GM23338 (cell line): Measurements from ENCODE around the gene THOP1. TPM values are rescaled to one million over a fixed set of nuclear protein-coding genes. Genes with fewer than 3 reads are reported as not detected.

Experiments used
- ATAC-seq: fragments of 200-7000 bp; cut with Tn5 transposase; 3 replicates; pipeline ENCODE4 v1.9.1; 2020
- DNase-seq: peaks from one replicate; pipeline ENCODE4 v3.0.0-alpha.2; 2015; ENCODE audit warnings: low spot score
- H2AFZ ChIP-seq: fragments of 200-600 bp; sonication (generic); 2 replicates; pipeline ENCODE4 v1.8.0; 2016; ENCODE audit warnings: antibody characterized with exemption, mild to moderate bottlenecking, moderate library complexity
- H3F3A ChIP-seq: fragments of 200-600 bp; sonication (generic); replicated peaks from 2 replicates; pipeline ENCODE4 v1.8.0; 2017; ENCODE audit warnings: antibody characterized with exemption, mixed run types, low read depth
- H3K27ac ChIP-seq: fragments of 200-600 bp; sonication (generic); 2 replicates; pipeline ENCODE4 v1.6.1; 2016; ENCODE audit warnings: low read depth
- H3K27me3 ChIP-seq: fragments of 200-600 bp; sonication (generic); 2 replicates; pipeline ENCODE4 v1.8.0; 2016; ENCODE audit warnings: mild to moderate bottlenecking, mixed run types, moderate library complexity; ENCODE audit not compliant: insufficient read depth
- H3K36me3 ChIP-seq: fragments of 200-600 bp; sonication (generic); 2 replicates; pipeline ENCODE4 v1.8.0; 2016; ENCODE audit warnings: mild to moderate bottlenecking; ENCODE audit not compliant: insufficient read depth
- H3K4me1 ChIP-seq: fragments of 200-600 bp; sonication (generic); 2 replicates; pipeline ENCODE4 v1.8.0; 2016; ENCODE audit warnings: mild to moderate bottlenecking, moderate library complexity; ENCODE audit not compliant: insufficient read depth
- H3K4me2 ChIP-seq: fragments of 200-600 bp; sonication (generic); 2 replicates; pipeline ENCODE4 v1.7.1; 2017; ENCODE audit warnings: mixed run types
- H3K4me3 ChIP-seq: fragments of 200-600 bp; sonication (generic); 2 replicates; pipeline ENCODE4 v1.6.1; 2016; ENCODE audit warnings: mixed run types
- H3K79me2 ChIP-seq: fragments of 200-600 bp; sonication (generic); replicated peaks from 2 replicates; pipeline ENCODE4 v1.8.0; 2017; ENCODE audit warnings: mild to moderate bottlenecking; ENCODE audit not compliant: insufficient read depth
- H3K9me2 ChIP-seq: fragments of 200-600 bp; sonication (generic); 2 replicates; pipeline ENCODE4 v1.8.0; 2017; ENCODE audit not compliant: insufficient read depth
- H4K20me1 ChIP-seq: fragments of 200-600 bp; sonication (generic); replicated peaks from 2 replicates; pipeline ENCODE4 v1.8.0; 2017; ENCODE audit warnings: mild to moderate bottlenecking; ENCODE audit not compliant: insufficient read depth
- H3K27ac Mint-ChIP-seq: 2 replicates; pipeline ENCODE4 v1.8.0; 2020; ENCODE audit warnings: inconsistent platforms, mild to moderate bottlenecking, moderate library complexity, mixed read lengths
- H3K27me3 Mint-ChIP-seq: 3 replicates; pipeline ENCODE4 v1.8.0; 2022; ENCODE audit warnings: low read depth, mild to moderate bottlenecking, moderate library complexity, mixed read lengths, inconsistent platforms; ENCODE audit not compliant: insufficient read depth, poor library complexity
- H3K36me3 Mint-ChIP-seq: 3 replicates; pipeline ENCODE4 v1.8.0; 2021; ENCODE audit warnings: low read depth, mild to moderate bottlenecking, inconsistent platforms, moderate library complexity, mixed read lengths
- H3K4me1 Mint-ChIP-seq: 3 replicates; pipeline ENCODE4 v1.8.0; 2020; ENCODE audit warnings: mild to moderate bottlenecking, inconsistent platforms, mixed read lengths
- H3K4me3 Mint-ChIP-seq: 3 replicates; pipeline ENCODE4 v1.8.0; 2021; ENCODE audit warnings: moderate library complexity, mild to moderate bottlenecking, inconsistent platforms, mixed read lengths
- H3K9me3 Mint-ChIP-seq: 3 replicates; pipeline ENCODE4 v1.8.0; 2020; ENCODE audit warnings: moderate library complexity, mild to moderate bottlenecking, inconsistent platforms, mixed read lengths
- CREB1 ChIP-seq: fragments of 250-450 bp; sonication (Bioruptor Pico); IDR thresholded peaks from 2 replicates; pipeline ENCODE4 v1.5.0; 2020; ENCODE audit warnings: low read depth, mild to moderate bottlenecking, moderate library complexity
- EZH2 ChIP-seq: fragments of 200-600 bp; sonication (generic); IDR thresholded peaks from one replicate; pipeline ENCODE4 v1.8.0; 2017; ENCODE audit warnings: antibody characterized with exemption, mild to moderate bottlenecking, low read depth; ENCODE audit not compliant: unreplicated experiment
- EZH2phosphoT487 ChIP-seq: fragments of 200-600 bp; sonication (generic); IDR thresholded peaks from one replicate; pipeline ENCODE4 v1.8.1; 2018; ENCODE audit warnings: antibody characterized with exemption; ENCODE audit not compliant: unreplicated experiment
- JUNB ChIP-seq: IDR thresholded peaks from one replicate; pipeline ENCODE4 v1.6.1; 2016; ENCODE audit warnings: antibody characterized with exemption; ENCODE audit not compliant: unreplicated experiment
- NANOG ChIP-seq: IDR thresholded peaks from 2 replicates; pipeline ENCODE4 v1.6.1; 2016; ENCODE audit warnings: antibody characterized with exemption, borderline replicate concordance
- POLR2AphosphoS5 ChIP-seq: IDR thresholded peaks from 2 replicates; pipeline ENCODE4 v1.6.1; 2016; ENCODE audit warnings: antibody characterized with exemption, low read depth
- STAT1 ChIP-seq: IDR thresholded peaks from one replicate; pipeline ENCODE4 v1.6.1; 2016; ENCODE audit warnings: antibody characterized with exemption; ENCODE audit not compliant: unreplicated experiment
- ZNF114 ChIP-seq: fragments of 250-450 bp; sonication (Bioruptor Pico); IDR thresholded peaks from 2 replicates; pipeline ENCODE4 v1.5.0; 2020; ENCODE audit warnings: mild to moderate bottlenecking, moderate library complexity
- ZNF331 ChIP-seq: fragments of 250-450 bp; sonication (Bioruptor Pico); IDR thresholded peaks from 2 replicates; pipeline ENCODE4 v1.5.0; 2020; ENCODE audit warnings: low read depth, mild to moderate bottlenecking, moderate library complexity
- polyA plus RNA-seq: library from polyadenylated mRNA; unstranded; fragments of >200 nt; fragmentation: Nextera tagmentation; extraction: Ambion mirVana; gene quantifications from 2 replicates; pipeline ENCODE4 v1.2.1, GENCODE V29; 2016
- total RNA-seq: library from RNA; depleted of rRNA; stranded (reverse); fragments of >200 nt; shearing (Covaris generic); gene quantifications from 2 replicates; pipeline ENCODE4 v1.2.3, GENCODE V29; 2014
- TF ChIP-seq, protein P1 (sequence below): IDR thresholded peaks from 2 replicates; pipeline ENCODE4 v1.6.1; 2016; ENCODE audit warnings: antibody characterized with exemption
- TF ChIP-seq, protein P2 (sequence below), 2 experiments: fragments of 200-600 bp in 1 of 2; sonication (generic) in 1 of 2; conservative IDR thresholded peaks; 2 replicates each; pipeline versions ENCODE4 v1.5.1 to v1.6.1; 2016 to 2017; ENCODE audit warnings: antibody characterized with exemption in 2 of 2, low read depth in 2 of 2, mild to moderate bottlenecking in 2 of 2, moderate library complexity in 1 of 2
- TF ChIP-seq, protein P3 (sequence below): IDR thresholded peaks from one replicate; pipeline ENCODE4 v1.6.1; 2018; ENCODE audit warnings: antibody characterized with exemption; ENCODE audit not compliant: unreplicated experiment
- TF ChIP-seq, protein P4 (sequence below): fragments of 250-450 bp; sonication (Bioruptor Pico); IDR thresholded peaks from 2 replicates; pipeline ENCODE4 v1.5.0; 2020; ENCODE audit warnings: mild to moderate bottlenecking, moderate library complexity

The THOP1 gene
- total and polyA plus RNA-seq, 2 experiments from 2014 or later: 110 to 229 TPM

DNA sequence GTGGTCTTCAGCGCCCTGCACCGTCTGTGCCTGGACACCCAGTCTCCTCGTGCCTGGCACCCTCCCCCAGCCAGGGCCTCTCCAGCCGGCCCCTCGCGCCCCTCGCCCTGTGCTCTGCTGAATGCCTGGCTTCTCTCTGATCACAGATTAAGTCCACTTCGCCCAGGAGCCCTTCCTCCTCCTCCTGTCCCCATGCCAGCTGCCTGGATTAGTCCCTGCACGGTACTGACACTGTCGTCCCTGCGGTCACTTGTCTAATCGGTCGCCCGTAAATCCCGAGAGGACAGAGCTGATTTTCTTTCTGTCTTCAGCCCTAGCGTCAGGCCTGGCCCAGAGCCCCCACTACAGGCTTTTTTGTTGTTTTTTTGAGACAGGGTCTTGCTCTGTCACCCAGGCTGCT is 6.6 kb downstream of the THOP1 start:
- no peak overlapping the region for H3K4me2 ChIP-seq
- Mint-ChIP-seq H3K4me3 (no peak overlapping the region), H3K4me1 (peaks cover 17% of the 10 kb centered on the region; the same call in 2 of the 3 replicates), H3K36me3 (peaks cover 69% of the 10 kb centered on the region), H3K27ac (no peak overlapping the region), H3K9me3 (no peaks in the 10 kb centered on the region), H3K27me3 (peaks cover 14% of the 10 kb centered on the region)
- H4K20me1 ChIP-seq: peaks cover 17% of the 10 kb centered on the region; the same call in 1 of the 2 replicates
- no peaks in the 10 kb centered on the region for H3K9me2 ChIP-seq
- peaks cover 37% of the 10 kb centered on the region for H3K79me2 ChIP-seq
- no peak overlapping the region for H2AFZ ChIP-seq
- no peak overlapping the region for H3K4me3 ChIP-seq
- H3K27ac ChIP-seq: no peak overlapping the region
- no peaks in the 10 kb centered on the region for H3F3A ChIP-seq
- TF ChIP-seq, protein P1, sequence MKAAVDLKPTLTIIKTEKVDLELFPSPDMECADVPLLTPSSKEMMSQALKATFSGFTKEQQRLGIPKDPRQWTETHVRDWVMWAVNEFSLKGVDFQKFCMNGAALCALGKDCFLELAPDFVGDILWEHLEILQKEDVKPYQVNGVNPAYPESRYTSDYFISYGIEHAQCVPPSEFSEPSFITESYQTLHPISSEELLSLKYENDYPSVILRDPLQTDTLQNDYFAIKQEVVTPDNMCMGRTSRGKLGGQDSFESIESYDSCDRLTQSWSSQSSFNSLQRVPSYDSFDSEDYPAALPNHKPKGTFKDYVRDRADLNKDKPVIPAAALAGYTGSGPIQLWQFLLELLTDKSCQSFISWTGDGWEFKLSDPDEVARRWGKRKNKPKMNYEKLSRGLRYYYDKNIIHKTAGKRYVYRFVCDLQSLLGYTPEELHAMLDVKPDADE: no peak
- no peak for TF ChIP-seq ZNF331 (CRISPR knock-in tag)
- no peak for TF ChIP-seq NANOG
- TF ChIP-seq, protein P2, sequence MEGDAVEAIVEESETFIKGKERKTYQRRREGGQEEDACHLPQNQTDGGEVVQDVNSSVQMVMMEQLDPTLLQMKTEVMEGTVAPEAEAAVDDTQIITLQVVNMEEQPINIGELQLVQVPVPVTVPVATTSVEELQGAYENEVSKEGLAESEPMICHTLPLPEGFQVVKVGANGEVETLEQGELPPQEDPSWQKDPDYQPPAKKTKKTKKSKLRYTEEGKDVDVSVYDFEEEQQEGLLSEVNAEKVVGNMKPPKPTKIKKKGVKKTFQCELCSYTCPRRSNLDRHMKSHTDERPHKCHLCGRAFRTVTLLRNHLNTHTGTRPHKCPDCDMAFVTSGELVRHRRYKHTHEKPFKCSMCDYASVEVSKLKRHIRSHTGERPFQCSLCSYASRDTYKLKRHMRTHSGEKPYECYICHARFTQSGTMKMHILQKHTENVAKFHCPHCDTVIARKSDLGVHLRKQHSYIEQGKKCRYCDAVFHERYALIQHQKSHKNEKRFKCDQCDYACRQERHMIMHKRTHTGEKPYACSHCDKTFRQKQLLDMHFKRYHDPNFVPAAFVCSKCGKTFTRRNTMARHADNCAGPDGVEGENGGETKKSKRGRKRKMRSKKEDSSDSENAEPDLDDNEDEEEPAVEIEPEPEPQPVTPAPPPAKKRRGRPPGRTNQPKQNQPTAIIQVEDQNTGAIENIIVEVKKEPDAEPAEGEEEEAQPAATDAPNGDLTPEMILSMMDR (conservative IDR thresholded peaks at IDR 0.05; ENCODE audit: low read depth in 2 of 2): no peak
- no peak for TF ChIP-seq EZH2phosphoT487
- TF ChIP-seq ZNF114 (CRISPR knock-in tag): no peak
- no peak for TF ChIP-seq POLR2AphosphoS5
- no peak for TF ChIP-seq CREB1 (CRISPR knock-in tag)
- TF ChIP-seq, protein P3, sequence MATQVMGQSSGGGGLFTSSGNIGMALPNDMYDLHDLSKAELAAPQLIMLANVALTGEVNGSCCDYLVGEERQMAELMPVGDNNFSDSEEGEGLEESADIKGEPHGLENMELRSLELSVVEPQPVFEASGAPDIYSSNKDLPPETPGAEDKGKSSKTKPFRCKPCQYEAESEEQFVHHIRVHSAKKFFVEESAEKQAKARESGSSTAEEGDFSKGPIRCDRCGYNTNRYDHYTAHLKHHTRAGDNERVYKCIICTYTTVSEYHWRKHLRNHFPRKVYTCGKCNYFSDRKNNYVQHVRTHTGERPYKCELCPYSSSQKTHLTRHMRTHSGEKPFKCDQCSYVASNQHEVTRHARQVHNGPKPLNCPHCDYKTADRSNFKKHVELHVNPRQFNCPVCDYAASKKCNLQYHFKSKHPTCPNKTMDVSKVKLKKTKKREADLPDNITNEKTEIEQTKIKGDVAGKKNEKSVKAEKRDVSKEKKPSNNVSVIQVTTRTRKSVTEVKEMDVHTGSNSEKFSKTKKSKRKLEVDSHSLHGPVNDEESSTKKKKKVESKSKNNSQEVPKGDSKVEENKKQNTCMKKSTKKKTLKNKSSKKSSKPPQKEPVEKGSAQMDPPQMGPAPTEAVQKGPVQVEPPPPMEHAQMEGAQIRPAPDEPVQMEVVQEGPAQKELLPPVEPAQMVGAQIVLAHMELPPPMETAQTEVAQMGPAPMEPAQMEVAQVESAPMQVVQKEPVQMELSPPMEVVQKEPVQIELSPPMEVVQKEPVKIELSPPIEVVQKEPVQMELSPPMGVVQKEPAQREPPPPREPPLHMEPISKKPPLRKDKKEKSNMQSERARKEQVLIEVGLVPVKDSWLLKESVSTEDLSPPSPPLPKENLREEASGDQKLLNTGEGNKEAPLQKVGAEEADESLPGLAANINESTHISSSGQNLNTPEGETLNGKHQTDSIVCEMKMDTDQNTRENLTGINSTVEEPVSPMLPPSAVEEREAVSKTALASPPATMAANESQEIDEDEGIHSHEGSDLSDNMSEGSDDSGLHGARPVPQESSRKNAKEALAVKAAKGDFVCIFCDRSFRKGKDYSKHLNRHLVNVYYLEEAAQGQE: no peak
- TF ChIP-seq STAT1: no peak
- TF ChIP-seq, protein P4, sequence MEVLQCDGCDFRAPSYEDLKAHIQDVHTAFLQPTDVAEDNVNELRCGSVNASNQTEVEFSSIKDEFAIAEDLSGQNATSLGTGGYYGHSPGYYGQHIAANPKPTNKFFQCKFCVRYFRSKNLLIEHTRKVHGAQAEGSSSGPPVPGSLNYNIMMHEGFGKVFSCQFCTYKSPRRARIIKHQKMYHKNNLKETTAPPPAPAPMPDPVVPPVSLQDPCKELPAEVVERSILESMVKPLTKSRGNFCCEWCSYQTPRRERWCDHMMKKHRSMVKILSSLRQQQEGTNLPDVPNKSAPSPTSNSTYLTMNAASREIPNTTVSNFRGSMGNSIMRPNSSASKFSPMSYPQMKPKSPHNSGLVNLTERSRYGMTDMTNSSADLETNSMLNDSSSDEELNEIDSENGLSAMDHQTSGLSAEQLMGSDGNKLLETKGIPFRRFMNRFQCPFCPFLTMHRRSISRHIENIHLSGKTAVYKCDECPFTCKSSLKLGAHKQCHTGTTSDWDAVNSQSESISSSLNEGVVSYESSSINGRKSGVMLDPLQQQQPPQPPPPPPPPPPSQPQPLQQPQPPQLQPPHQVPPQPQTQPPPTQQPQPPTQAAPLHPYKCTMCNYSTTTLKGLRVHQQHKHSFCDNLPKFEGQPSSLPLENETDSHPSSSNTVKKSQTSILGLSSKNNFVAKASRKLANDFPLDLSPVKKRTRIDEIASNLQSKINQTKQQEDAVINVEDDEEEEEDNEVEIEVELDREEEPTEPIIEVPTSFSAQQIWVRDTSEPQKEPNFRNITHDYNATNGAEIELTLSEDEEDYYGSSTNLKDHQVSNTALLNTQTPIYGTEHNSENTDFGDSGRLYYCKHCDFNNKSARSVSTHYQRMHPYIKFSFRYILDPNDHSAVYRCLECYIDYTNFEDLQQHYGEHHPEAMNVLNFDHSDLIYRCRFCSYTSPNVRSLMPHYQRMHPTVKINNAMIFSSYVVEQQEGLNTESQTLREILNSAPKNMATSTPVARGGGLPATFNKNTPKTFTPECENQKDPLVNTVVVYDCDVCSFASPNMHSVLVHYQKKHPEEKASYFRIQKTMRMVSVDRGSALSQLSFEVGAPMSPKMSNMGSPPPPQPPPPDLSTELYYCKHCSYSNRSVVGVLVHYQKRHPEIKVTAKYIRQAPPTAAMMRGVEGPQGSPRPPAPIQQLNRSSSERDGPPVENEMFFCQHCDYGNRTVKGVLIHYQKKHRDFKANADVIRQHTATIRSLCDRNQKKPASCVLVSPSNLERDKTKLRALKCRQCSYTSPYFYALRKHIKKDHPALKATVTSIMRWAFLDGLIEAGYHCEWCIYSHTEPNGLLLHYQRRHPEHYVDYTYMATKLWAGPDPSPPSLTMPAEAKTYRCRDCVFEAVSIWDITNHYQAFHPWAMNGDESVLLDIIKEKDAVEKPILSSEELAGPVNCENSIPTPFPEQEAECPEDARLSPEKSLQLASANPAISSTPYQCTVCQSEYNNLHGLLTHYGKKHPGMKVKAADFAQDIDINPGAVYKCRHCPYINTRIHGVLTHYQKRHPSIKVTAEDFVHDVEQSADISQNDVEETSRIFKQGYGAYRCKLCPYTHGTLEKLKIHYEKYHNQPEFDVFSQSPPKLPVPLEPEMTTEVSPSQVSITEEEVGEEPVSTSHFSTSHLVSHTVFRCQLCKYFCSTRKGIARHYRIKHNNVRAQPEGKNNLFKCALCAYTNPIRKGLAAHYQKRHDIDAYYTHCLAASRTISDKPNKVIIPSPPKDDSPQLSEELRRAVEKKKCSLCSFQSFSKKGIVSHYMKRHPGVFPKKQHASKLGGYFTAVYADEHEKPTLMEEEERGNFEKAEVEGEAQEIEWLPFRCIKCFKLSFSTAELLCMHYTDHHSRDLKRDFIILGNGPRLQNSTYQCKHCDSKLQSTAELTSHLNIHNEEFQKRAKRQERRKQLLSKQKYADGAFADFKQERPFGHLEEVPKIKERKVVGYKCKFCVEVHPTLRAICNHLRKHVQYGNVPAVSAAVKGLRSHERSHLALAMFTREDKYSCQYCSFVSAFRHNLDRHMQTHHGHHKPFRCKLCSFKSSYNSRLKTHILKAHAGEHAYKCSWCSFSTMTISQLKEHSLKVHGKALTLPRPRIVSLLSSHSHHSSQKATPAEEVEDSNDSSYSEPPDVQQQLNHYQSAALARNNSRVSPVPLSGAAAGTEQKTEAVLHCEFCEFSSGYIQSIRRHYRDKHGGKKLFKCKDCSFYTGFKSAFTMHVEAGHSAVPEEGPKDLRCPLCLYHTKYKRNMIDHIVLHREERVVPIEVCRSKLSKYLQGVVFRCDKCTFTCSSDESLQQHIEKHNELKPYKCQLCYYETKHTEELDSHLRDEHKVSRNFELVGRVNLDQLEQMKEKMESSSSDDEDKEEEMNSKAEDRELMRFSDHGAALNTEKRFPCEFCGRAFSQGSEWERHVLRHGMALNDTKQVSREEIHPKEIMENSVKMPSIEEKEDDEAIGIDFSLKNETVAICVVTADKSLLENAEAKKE (CRISPR knock-in tag): no peak
- no peak for TF ChIP-seq EZH2
- TF ChIP-seq JUNB: no peak
- H3K36me3 ChIP-seq: peaks cover 11% of the 10 kb centered on the region
- DNase-seq (no peak), ATAC-seq (no peak)
- H3K4me1 ChIP-seq: peaks cover 4% of the 10 kb centered on the region; the same call in 1 of the 2 replicates
- no peaks in the 10 kb centered on the region for H3K27me3 ChIP-seq
